GM12872 (cell line): ENCODE measurements around the gene ANKLE2.

Source experiments
- TF ChIP-seq, protein P1 (sequence below): IDR thresholded peaks from 3 replicates; pipeline ENCODE4 v1.5.1; 2011; ENCODE audit warnings: low read depth, mild to moderate bottlenecking, low read length, moderate library complexity; ENCODE audit not compliant: insufficient read depth

ANKLE2 gene

DNA sequence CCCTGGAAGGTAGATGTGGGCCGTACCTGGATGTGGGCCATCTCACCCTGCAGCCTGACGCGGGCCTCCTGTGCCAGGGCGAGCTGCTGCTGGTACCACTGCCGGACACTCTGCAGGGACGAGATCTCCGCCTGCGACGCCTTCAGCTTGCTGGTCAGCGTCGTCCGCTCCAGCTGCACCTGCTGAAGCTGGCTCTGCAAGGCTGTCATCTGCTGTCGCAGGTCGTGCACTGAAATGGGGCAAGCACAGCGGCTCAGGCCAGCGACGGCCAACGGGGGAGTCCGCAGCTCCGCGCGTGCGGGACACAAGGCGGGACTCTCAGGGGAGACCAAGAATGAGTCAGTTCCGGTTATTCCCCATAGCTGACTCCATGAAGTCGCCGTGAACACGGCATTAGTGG lies 40.1 kb upstream of the ANKLE2 start:
- TF ChIP-seq, protein P1, sequence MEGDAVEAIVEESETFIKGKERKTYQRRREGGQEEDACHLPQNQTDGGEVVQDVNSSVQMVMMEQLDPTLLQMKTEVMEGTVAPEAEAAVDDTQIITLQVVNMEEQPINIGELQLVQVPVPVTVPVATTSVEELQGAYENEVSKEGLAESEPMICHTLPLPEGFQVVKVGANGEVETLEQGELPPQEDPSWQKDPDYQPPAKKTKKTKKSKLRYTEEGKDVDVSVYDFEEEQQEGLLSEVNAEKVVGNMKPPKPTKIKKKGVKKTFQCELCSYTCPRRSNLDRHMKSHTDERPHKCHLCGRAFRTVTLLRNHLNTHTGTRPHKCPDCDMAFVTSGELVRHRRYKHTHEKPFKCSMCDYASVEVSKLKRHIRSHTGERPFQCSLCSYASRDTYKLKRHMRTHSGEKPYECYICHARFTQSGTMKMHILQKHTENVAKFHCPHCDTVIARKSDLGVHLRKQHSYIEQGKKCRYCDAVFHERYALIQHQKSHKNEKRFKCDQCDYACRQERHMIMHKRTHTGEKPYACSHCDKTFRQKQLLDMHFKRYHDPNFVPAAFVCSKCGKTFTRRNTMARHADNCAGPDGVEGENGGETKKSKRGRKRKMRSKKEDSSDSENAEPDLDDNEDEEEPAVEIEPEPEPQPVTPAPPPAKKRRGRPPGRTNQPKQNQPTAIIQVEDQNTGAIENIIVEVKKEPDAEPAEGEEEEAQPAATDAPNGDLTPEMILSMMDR, result no peak

DNA sequence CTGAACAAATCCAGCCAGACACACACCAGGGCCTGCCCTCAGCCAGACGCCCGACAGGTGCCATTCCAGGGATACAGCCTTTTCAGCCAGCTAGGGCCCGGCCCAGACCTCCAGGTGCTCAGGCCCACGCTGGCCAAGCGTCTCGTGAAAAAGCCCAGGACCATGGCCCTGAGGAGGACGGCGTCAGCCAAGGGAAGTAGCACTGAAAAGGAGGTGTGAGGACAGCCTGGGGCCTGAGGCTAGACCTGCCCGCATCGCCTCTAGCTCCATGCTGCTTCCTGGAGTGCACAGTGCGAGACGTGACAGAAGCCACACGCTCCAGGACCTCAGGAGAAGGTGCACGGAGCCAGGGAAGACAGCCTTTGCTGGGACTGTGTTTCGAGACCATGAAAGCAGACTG lies 37.2 kb upstream of the ANKLE2 start:
- TF ChIP-seq, protein P1, result no peak

- TF ChIP-seq, protein P1, result no peak
Measured at GRCh38 chr12:132797820-132798570, 36.4 kb upstream of the ANKLE2 start.

- TF ChIP-seq, protein P1, result no peak
Measured at GRCh38 chr12:132795847-132796246, 34.2 kb upstream of the ANKLE2 start.

GRCh38 chr12:132789099-132789471 lies 27.5 kb upstream of the ANKLE2 start:
- TF ChIP-seq, protein P1, result no peak

DNA sequence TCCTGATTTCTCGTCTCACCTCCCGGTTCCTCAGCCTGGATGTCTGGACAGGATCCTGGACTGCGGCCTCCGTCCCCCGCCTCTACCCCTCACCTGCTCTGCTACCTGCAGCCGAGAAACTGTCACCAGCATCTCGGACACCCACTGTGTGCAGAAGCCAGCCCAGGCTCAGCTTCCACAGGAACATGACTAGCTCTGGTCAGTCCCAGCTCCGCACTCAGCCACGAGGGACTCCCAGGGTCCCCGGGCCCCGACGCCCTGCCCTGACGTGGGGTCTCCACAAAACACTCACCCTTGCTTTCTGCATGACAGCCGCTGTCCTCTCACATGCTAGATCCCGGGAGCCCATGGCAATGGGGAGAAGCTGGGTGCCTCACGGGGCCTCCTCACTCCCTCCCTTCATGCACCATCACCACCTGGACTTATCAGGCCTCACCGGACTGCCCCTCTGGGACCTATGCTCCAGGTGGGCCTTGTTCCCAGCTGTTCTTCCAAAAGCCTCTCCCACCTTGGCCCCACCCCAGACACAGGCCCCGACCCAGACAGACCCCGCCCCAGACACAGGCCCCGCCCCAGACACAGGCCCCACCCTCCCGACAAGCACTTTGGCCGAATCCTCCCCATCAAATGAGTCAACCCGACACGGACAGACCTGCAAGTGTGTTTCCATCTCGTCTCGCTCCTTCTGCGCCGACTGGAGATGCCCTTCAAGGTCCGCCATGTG lies 26.9 kb upstream of the ANKLE2 start:
- TF ChIP-seq, protein P1, result no peak

DNA sequence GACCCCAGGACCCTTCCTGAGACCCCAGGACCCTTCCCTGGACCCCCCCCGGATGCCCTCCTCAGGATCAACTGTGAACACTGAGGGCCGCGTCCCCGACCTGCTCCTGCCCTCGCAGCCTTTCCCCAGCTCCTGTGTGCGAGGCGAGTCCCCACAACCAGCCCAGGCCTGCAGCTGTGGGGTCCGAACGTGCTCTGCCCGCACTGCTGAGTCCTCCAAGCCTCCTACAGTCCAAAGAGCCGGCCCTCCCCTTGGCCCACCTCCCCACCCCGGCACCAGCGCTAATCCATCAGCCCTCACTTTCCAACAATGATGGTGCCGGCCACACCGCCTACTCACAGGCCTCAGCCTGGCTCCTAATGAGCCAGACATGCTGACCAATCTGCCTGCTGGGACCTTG lies 26.2 kb upstream of the ANKLE2 start:
- TF ChIP-seq, protein P1, result no peak
